CD14-positive monocyte (primary cell): Measurements from ENCODE around the gene SERPINA3. TPM values are rescaled to one million over a fixed set of nuclear protein-coding genes. Genes with fewer than 3 reads are reported as not detected.

ENCODE experiments used
- DNase-seq, 3 donors: peaks; one replicate each; pipeline ENCODE4 v3.0.0-alpha.2; 2011 to 2022
- H2AFZ ChIP-seq: 2 replicates; pipeline ENCODE4 v1.6.0; 2012; ENCODE audit warnings: mild to moderate bottlenecking, low read depth, low read length, inconsistent platforms; ENCODE audit not compliant: insufficient read depth, poor library complexity, severe bottlenecking
- H3K27ac ChIP-seq, 2 donors: 1 replicate in 1 of 2; 2 replicates in 1 of 2; pipeline ENCODE4 v1.5.1; 2012 to 2013; ENCODE audit warnings: low read length in 2 of 2, control low read depth in 1 of 2, inconsistent platforms in 1 of 2, low read depth in 1 of 2, mild to moderate bottlenecking in 1 of 2
- H3K27me3 ChIP-seq, 2 donors: one replicate each; pipeline versions ENCODE4 v1.6.0 to v1.6.1; 2011 to 2013; ENCODE audit warnings: low read length in 2 of 2; ENCODE audit not compliant: control insufficient read depth in 2 of 2, insufficient read depth in 2 of 2
- H3K36me3 ChIP-seq, 2 donors: replicated peaks in 1 of 2; 1 replicate in 1 of 2; 2 replicates in 1 of 2; pipeline versions ENCODE4 v1.5.1 to v1.6.1; 2012 to 2013; ENCODE audit warnings: low read length in 2 of 2, control low read depth in 1 of 2, inconsistent platforms in 1 of 2, mild to moderate bottlenecking in 1 of 2; ENCODE audit not compliant: insufficient read depth in 2 of 2, control insufficient read depth in 1 of 2
- H3K4me1 ChIP-seq, 2 donors: 1 replicate in 1 of 2; 2 replicates in 1 of 2; pipeline versions ENCODE4 v1.5.1 to v1.6.1; 2012 to 2013; ENCODE audit warnings: low read length in 2 of 2, control low read depth in 1 of 2, inconsistent platforms in 1 of 2, mild to moderate bottlenecking in 1 of 2, moderate library complexity in 1 of 2; ENCODE audit not compliant: insufficient read depth in 2 of 2, control insufficient read depth in 1 of 2
- H3K4me2 ChIP-seq: replicated peaks from 2 replicates; pipeline ENCODE3; 2012; ENCODE audit warnings: low read length, moderate library complexity, mild to moderate bottlenecking; ENCODE audit not compliant: poor library complexity, severe bottlenecking; ENCODE audit errors: extremely low read depth
- H3K4me3 ChIP-seq, 3 experiments: fragments of 200-600 bp in 1 of 3; sonication (generic) in 1 of 3; replicated peaks in 1 of 3; 1 replicate in 2 of 3; 2 replicates in 1 of 3; pipeline ENCODE4 v1.5.1; 2011 to 2013; ENCODE audit warnings: low read length in 3 of 3, mild to moderate bottlenecking in 3 of 3, control low read depth in 2 of 3, low read depth in 2 of 3, inconsistent platforms in 1 of 3, moderate library complexity in 1 of 3
- H3K79me2 ChIP-seq: 2 replicates; pipeline ENCODE4 v1.6.0; 2012; ENCODE audit warnings: mild to moderate bottlenecking, control low read depth, inconsistent platforms, low read length, moderate library complexity; ENCODE audit not compliant: insufficient read depth
- H3K9ac ChIP-seq: 2 replicates; pipeline ENCODE4 v1.6.0; 2017; ENCODE audit warnings: low read length, mild to moderate bottlenecking; ENCODE audit not compliant: insufficient read depth, poor library complexity, severe bottlenecking
- H3K9me3 ChIP-seq, 2 donors: replicated peaks in 1 of 2; 1 replicate in 1 of 2; 2 replicates in 1 of 2; pipeline versions ENCODE4 v1.5.1 to v1.6.1; 2012 to 2013; ENCODE audit warnings: low read length in 2 of 2, control low read depth in 1 of 2; ENCODE audit not compliant: control insufficient read depth in 1 of 2, insufficient read depth in 1 of 2
- H4K20me1 ChIP-seq: 2 replicates; pipeline ENCODE4 v1.6.0; 2012; ENCODE audit warnings: mild to moderate bottlenecking, low read length, control low read depth, moderate library complexity; ENCODE audit not compliant: insufficient read depth
- H3K27ac Mint-ChIP-seq, 7 donors: one replicate each; pipeline ENCODE4 v1.8.0; 2020; ENCODE audit warnings: mild to moderate bottlenecking in 7 of 7, mixed read lengths in 7 of 7, moderate library complexity in 6 of 7, inconsistent platforms in 2 of 7
- H3K27me3 Mint-ChIP-seq, 3 donors: one replicate each; pipeline ENCODE4 v1.8.0; 2021 to 2022; ENCODE audit warnings: low read depth in 3 of 3, mild to moderate bottlenecking in 3 of 3, mixed read lengths in 3 of 3, moderate library complexity in 3 of 3, inconsistent platforms in 1 of 3
- H3K36me3 Mint-ChIP-seq, 2 donors: one replicate each; pipeline ENCODE4 v1.8.0; 2020; ENCODE audit warnings: mixed read lengths in 2 of 2, inconsistent platforms in 1 of 2, mild to moderate bottlenecking in 1 of 2
- H3K4me1 Mint-ChIP-seq: one replicate; pipeline ENCODE4 v1.8.0; 2020; ENCODE audit warnings: mild to moderate bottlenecking, mixed read lengths
- H3K4me3 Mint-ChIP-seq, 2 donors: one replicate each; pipeline ENCODE4 v1.8.0; 2020; ENCODE audit warnings: mild to moderate bottlenecking in 2 of 2, mixed read lengths in 2 of 2, moderate library complexity in 1 of 2
- H3K9me3 Mint-ChIP-seq, 7 donors: one replicate each; pipeline ENCODE4 v1.8.0; 2020 to 2022; ENCODE audit warnings: mixed read lengths in 7 of 7, mild to moderate bottlenecking in 6 of 7, moderate library complexity in 6 of 7, inconsistent platforms in 2 of 7
- WGBS: methylation state at CpG from one replicate; pipeline ENCODE4 v1.1.5; 2013; ENCODE audit warnings: missing lambda C conversion rate; ENCODE audit not compliant: insufficient coverage; 5-methylcytosine and 5-hydroxymethylcytosine counted together
- intact Hi-C, 2 donors: fragments of 100-400 bp; cut with micrococcal nuclease; formaldehyde crosslinking; loops; one replicate each; pipeline versions ENCODE4 v1.15.0 to v1.15.1; 2023
- polyA plus RNA-seq, 3 donors: library from polyadenylated mRNA; depleted of rRNA in 1 of 3; unstranded in 2 of 3; stranded (reverse) in 1 of 3; fragments of 300-500 nt in 2 of 3; fragments of >200 nt in 1 of 3; fragmentation: Illumina TruSeq in 2 of 3; gene quantifications; 1 replicate in 2 of 3; 2 replicates in 1 of 3; pipeline ENCODE4 v1.2.3, GENCODE V29; 2012 to 2021
- TF ChIP-seq, protein P1 (sequence below): fragments of 200-600 bp; IDR thresholded peaks from one replicate; pipeline ENCODE4 v1.8.0; 2022; ENCODE audit warnings: antibody characterized with exemption, mild to moderate bottlenecking

The SERPINA3 gene
- polyA plus RNA-seq, 3 donors, result not detected

DNA sequence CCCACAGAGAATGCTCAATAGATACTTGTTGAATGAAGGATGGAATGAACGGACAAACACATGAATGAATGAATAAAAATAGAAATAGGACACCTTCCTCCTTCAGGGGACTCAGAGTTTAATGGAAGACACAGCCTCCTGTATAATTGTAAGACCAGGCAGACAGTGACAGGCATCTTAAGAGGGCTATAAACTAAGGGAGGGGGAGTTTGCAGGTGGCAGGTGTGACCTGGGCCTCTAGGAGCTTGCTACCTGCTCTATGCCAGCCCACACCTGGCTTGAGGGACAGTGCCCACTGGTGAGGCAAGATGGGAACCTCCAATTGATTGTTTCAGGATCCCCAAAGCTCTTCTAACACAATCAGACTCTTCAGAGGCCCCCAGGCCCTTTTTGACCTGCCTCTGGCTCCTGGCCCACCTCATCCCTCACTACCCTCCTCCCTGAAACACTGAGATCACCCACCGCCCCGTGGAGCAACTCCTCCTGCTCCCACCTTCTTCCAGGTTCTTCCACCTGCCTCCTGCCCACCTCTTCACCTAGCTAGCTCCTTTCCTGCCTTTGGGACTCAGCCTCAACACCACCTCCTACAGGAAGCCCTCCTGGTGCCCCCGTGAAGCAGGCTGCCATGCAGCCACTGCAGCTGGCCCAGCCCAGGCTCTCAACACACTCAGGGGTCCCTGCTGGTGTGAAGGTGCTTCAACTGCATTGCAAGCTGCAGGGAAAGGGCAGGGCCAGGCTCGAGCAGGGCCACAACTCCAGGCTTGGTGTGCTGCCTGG lies 9.4 kb downstream of the SERPINA3 start:
- no peak for DNase-seq
- Histone ChIP-seq H3K4me1 (no peaks in the 10 kb centered on the region), H2AFZ (no peak overlapping the region), H3K27me3 (no peaks in the 10 kb centered on the region), H4K20me1 (no peaks in the 10 kb centered on the region), H3K27ac (no peak overlapping the region), H3K4me2 (no peak overlapping the region), H3K9me3 (peaks cover 21 to 32% of the 10 kb centered on the region in 2 donors), H3K4me3 (no peak overlapping the region), H3K9ac (no peak overlapping the region), H3K36me3 (no peaks in the 10 kb centered on the region), H3K79me2 (no peaks in the 10 kb centered on the region)
- Mint-ChIP-seq H3K4me3 (no peak overlapping the region), H3K9me3 (peaks cover 22 to 30% (median 24%) of the 10 kb centered on the region in 7 donors), H3K27me3 (peaks cover 2 to 11% (median 3%) of the 10 kb centered on the region in 3 donors), H3K36me3 (no peaks in the 10 kb centered on the region), H3K27ac (no peak overlapping the region), H3K4me1 (no peaks in the 10 kb centered on the region)
- TF ChIP-seq, protein P1, sequence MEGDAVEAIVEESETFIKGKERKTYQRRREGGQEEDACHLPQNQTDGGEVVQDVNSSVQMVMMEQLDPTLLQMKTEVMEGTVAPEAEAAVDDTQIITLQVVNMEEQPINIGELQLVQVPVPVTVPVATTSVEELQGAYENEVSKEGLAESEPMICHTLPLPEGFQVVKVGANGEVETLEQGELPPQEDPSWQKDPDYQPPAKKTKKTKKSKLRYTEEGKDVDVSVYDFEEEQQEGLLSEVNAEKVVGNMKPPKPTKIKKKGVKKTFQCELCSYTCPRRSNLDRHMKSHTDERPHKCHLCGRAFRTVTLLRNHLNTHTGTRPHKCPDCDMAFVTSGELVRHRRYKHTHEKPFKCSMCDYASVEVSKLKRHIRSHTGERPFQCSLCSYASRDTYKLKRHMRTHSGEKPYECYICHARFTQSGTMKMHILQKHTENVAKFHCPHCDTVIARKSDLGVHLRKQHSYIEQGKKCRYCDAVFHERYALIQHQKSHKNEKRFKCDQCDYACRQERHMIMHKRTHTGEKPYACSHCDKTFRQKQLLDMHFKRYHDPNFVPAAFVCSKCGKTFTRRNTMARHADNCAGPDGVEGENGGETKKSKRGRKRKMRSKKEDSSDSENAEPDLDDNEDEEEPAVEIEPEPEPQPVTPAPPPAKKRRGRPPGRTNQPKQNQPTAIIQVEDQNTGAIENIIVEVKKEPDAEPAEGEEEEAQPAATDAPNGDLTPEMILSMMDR, result no peak
- WGBS, result 80% methylated on average over 3 of the region's 5 CpGs
- intact Hi-C loops, result no loop called here

- DNase-seq, result no peak
- no peak overlapping the region for H3K4me3 Mint-ChIP-seq
- WGBS, result 92% methylated on average over 3 of the region's 6 CpGs
- H3K27ac Mint-ChIP-seq, result no peak overlapping the region
- TF ChIP-seq, protein P1, result no peak
- H3K4me2 ChIP-seq, result no peak overlapping the region
- no peaks in the 10 kb centered on the region for H4K20me1 ChIP-seq
- no peaks in the 10 kb centered on the region for H3K4me1 Mint-ChIP-seq
- H3K36me3 ChIP-seq, result no peaks in the 10 kb centered on the region
- intact Hi-C loops, result no loop called here
- H3K27me3 Mint-ChIP-seq, result peaks cover 3 to 11% (median 4%) of the 10 kb centered on the region in 3 donors
- H3K4me3 ChIP-seq, result no peak overlapping the region
- no peak overlapping the region for H3K27ac ChIP-seq
- H2AFZ ChIP-seq, result no peak overlapping the region
- no peaks in the 10 kb centered on the region for H3K4me1 ChIP-seq
- H3K9ac ChIP-seq, result no peak overlapping the region
- peaks cover 14 to 24% (median 17%) of the 10 kb centered on the region in 7 donors for H3K9me3 Mint-ChIP-seq
- no peaks in the 10 kb centered on the region for H3K79me2 ChIP-seq
- no peaks in the 10 kb centered on the region for H3K27me3 ChIP-seq
- no peaks in the 10 kb centered on the region for H3K36me3 Mint-ChIP-seq
- H3K9me3 ChIP-seq, result peaks cover 16 to 24% of the 10 kb centered on the region in 2 donors
These were observed 10.6 kb downstream of the SERPINA3 start for GRCh38 chr14:94622653-94623421.
